Neural cell (in vitro differentiated cells): Measurements from ENCODE around the gene NANP.

Experiments
- EZH2 ChIP-seq: fragments of 200-600, 300-800 bp; shearing (Covaris generic), sonication (generic); IDR thresholded peaks from 2 replicates; pipeline ENCODE4 v1.6.1; 2014; ENCODE audit warnings: antibody characterized with exemption, low read length, borderline replicate concordance, mild to moderate bottlenecking; ENCODE audit not compliant: insufficient read depth, poor library complexity, severe bottlenecking
- POLR2AphosphoS5 ChIP-seq: IDR thresholded peaks from 2 replicates; pipeline ENCODE4 v1.6.1; 2012
- SMC3 ChIP-seq: fragments of 450-650 bp; conservative IDR thresholded peaks from 2 replicates; pipeline ENCODE4 v1.6.1; 2014; ENCODE audit warnings: antibody characterized with exemption, mild to moderate bottlenecking, moderate library complexity; ENCODE audit not compliant: poor library complexity
- TF ChIP-seq, protein P1 (sequence below): fragments of 450-650 bp; IDR thresholded peaks from 2 replicates; pipeline ENCODE4 v1.5.1; 2014; ENCODE audit warnings: antibody characterized with exemption, mild to moderate bottlenecking, moderate library complexity; ENCODE audit not compliant: poor library complexity, severe bottlenecking

DNA sequence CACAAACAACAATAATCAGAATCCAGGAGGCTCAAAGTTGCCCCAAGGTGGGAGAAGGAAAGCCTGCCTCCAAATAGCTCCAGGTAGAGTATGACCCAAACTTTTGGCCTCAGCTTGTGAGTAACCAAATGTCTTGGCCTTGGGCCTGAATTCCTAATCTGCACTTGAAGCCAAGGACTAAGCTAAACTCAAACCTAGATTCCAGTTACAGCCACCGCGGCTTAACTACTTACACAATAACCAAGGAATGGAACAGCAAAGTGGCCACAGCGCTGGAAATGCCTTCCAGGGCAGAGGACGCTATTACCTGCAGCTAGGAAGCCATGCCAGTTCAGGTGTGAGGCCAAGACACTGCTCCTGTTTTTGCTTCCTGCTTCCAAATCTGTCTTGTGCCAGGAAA is 43.1 kb downstream of the NANP start:
- TF ChIP-seq, protein P1, sequence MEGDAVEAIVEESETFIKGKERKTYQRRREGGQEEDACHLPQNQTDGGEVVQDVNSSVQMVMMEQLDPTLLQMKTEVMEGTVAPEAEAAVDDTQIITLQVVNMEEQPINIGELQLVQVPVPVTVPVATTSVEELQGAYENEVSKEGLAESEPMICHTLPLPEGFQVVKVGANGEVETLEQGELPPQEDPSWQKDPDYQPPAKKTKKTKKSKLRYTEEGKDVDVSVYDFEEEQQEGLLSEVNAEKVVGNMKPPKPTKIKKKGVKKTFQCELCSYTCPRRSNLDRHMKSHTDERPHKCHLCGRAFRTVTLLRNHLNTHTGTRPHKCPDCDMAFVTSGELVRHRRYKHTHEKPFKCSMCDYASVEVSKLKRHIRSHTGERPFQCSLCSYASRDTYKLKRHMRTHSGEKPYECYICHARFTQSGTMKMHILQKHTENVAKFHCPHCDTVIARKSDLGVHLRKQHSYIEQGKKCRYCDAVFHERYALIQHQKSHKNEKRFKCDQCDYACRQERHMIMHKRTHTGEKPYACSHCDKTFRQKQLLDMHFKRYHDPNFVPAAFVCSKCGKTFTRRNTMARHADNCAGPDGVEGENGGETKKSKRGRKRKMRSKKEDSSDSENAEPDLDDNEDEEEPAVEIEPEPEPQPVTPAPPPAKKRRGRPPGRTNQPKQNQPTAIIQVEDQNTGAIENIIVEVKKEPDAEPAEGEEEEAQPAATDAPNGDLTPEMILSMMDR: no peak
- TF ChIP-seq SMC3: no peak
- TF ChIP-seq POLR2AphosphoS5: no peak
- TF ChIP-seq EZH2: no peak
